ENCODE measurements around the gene OR52H1.

DNA sequence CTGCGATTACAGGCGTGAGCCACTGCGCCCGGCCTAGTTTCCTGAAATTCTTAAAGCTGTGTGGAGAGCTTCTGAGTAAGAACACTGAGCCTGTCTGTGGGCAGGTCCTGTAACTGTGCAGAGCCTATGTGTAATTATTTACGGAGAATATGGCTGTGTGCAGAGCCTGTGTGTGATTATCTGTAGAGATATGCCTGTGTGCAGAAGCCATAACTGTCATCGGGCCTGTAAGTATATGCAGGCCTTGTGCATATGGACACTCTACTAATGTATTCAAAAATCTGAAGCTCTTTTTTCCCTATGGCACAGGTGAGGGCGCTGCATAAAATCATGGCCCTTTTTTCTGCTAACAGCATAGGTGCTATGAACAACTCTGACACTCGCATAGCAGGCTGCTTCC, 32.2 kb upstream of the OR52H1 start, which contains the start of gene OR52B6:
- TF ChIP-seq POLR2AphosphoS5 (IDR thresholded peaks at IDR 0.05) (no peak), EP300 (IDR thresholded peaks at IDR 0.05; ENCODE audit: low read depth) (no peak), POLR2A (IDR thresholded peaks at IDR 0.05) (no peak)
- TF ChIP-seq, protein P1, sequence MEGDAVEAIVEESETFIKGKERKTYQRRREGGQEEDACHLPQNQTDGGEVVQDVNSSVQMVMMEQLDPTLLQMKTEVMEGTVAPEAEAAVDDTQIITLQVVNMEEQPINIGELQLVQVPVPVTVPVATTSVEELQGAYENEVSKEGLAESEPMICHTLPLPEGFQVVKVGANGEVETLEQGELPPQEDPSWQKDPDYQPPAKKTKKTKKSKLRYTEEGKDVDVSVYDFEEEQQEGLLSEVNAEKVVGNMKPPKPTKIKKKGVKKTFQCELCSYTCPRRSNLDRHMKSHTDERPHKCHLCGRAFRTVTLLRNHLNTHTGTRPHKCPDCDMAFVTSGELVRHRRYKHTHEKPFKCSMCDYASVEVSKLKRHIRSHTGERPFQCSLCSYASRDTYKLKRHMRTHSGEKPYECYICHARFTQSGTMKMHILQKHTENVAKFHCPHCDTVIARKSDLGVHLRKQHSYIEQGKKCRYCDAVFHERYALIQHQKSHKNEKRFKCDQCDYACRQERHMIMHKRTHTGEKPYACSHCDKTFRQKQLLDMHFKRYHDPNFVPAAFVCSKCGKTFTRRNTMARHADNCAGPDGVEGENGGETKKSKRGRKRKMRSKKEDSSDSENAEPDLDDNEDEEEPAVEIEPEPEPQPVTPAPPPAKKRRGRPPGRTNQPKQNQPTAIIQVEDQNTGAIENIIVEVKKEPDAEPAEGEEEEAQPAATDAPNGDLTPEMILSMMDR (IDR thresholded peaks at IDR 0.05) = no peak
